HG02943 (cell line): Measurements from ENCODE around the gene REEP3.

Source experiments
- ATAC-seq: cut with Tn5 transposase; IDR thresholded peaks from one replicate; pipeline ENCODE4 v1.9.1; 2021; ENCODE audit warnings: mild to moderate bottlenecking, low read depth, moderate library complexity; ENCODE audit not compliant: unreplicated experiment

REEP3 gene

GRCh38 chr10:63627396-63627795 lies 106.2 kb downstream of the REEP3 start:
- no peak for ATAC-seq

- ATAC-seq = no peak
Observed at GRCh38 chr10:63627881-63628296, 106.7 kb downstream of the REEP3 start.

GRCh38 chr10:63628526-63629362 lies 107.5 kb downstream of the REEP3 start:
- no peak for ATAC-seq

GRCh38 chr10:63629363-63630084 lies 108.3 kb downstream of the REEP3 start:
- ATAC-seq = peak; percentile 53

- ATAC-seq = peak; percentile 61
Observed at GRCh38 chr10:63630085-63630930, 109.1 kb downstream of the REEP3 start.

- ATAC-seq = no peak
Observed at GRCh38 chr10:63630931-63631680, 109.9 kb downstream of the REEP3 start.

GRCh38 chr10:63631991-63632390 lies 110.8 kb downstream of the REEP3 start:
- no peak for ATAC-seq

- no peak for ATAC-seq
Observed at GRCh38 chr10:63633677-63634487, 112.7 kb downstream of the REEP3 start.

GRCh38 chr10:63634488-63635065 lies 113.4 kb downstream of the REEP3 start:
- no peak for ATAC-seq

- no peak for ATAC-seq
Observed at GRCh38 chr10:63636812-63637211, 115.6 kb downstream of the REEP3 start.

- no peak for ATAC-seq
Observed at GRCh38 chr10:63637901-63638327, 116.7 kb downstream of the REEP3 start.

GRCh38 chr10:63641366-63641765 lies 120.2 kb downstream of the REEP3 start:
- no peak for ATAC-seq

- ATAC-seq = no peak
Observed at GRCh38 chr10:63641799-63642198, 120.6 kb downstream of the REEP3 start.

GRCh38 chr10:63642808-63643207 lies 121.6 kb downstream of the REEP3 start:
- ATAC-seq = no peak

- ATAC-seq = no peak
Observed at GRCh38 chr10:63644418-63645142, 123.4 kb downstream of the REEP3 start.

- no peak for ATAC-seq
Observed at GRCh38 chr10:63645195-63645594, 124.0 kb downstream of the REEP3 start.

- ATAC-seq = no peak
Observed at GRCh38 chr10:63646491-63646890, 125.3 kb downstream of the REEP3 start.

- no peak for ATAC-seq
Observed at GRCh38 chr10:63651864-63652263, 130.7 kb downstream of the REEP3 start.
